GM19395 (cell line): Measurements from ENCODE around the gene HMGB1.
"Not testable (repeated sequence)": the region's sequence is repeated elsewhere in the genome, so short reads cannot be mapped to it uniquely, and the experiment has no call there.

ENCODE experiments used
- ATAC-seq: cut with Tn5 transposase; IDR thresholded peaks from one replicate; pipeline ENCODE4 v1.9.1; 2021; ENCODE audit warnings: mild to moderate bottlenecking, moderate library complexity; ENCODE audit not compliant: unreplicated experiment

Gene HMGB1

DNA sequence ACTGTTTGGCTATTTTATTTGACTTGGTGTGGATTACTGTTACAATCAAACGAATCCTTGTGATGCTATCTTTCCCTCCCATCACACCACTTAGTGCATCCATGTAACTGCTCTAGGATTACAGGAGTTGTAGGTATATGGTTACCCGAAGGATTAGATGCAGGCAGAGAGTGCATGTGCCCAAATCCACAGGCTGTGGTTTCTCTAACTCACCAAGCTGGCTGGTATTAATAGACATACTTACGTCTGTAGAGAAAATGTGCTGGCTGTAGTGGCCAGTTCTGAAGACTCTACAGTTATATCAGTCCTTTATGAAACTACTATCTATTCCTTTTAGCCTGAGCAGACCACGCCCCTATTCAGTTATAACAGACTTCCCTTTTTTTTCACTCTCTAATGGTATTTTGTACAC is 1.1 kb upstream of the HMGB1 start:
- ATAC-seq: no peak

DNA sequence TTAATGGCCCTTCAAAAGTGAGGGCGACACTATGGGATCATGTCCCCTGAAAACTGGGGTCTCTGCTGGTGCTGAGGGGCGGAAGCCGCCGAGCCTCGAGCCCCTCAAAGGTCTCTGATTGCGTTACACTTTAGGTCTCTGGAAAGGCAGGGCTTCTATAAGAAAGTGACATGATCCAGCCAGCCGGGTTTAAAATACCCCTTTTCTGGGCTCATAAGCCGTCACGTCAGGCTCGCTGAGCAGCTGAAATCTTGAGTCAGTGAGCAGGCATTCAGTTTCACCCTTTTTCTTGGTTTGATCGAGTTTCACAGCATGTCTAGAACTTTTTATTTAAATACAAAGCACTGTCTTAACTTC is 600 bp upstream of the HMGB1 start:
- ATAC-seq: no peak

DNA sequence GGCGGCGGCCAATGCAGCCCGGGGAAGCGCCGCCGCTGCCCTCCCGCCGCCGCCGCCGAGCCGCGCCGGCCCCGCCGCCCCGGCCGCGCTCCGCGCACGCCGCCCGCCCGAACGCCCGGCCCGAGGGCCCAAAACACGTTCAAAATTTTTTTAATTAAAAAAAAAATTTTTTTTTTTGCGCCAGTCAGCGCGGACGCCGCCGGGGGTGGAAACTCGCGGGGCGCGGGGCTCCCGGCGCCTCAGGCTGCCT is 468 bp downstream of the HMGB1 start:
- no peak for ATAC-seq

DNA sequence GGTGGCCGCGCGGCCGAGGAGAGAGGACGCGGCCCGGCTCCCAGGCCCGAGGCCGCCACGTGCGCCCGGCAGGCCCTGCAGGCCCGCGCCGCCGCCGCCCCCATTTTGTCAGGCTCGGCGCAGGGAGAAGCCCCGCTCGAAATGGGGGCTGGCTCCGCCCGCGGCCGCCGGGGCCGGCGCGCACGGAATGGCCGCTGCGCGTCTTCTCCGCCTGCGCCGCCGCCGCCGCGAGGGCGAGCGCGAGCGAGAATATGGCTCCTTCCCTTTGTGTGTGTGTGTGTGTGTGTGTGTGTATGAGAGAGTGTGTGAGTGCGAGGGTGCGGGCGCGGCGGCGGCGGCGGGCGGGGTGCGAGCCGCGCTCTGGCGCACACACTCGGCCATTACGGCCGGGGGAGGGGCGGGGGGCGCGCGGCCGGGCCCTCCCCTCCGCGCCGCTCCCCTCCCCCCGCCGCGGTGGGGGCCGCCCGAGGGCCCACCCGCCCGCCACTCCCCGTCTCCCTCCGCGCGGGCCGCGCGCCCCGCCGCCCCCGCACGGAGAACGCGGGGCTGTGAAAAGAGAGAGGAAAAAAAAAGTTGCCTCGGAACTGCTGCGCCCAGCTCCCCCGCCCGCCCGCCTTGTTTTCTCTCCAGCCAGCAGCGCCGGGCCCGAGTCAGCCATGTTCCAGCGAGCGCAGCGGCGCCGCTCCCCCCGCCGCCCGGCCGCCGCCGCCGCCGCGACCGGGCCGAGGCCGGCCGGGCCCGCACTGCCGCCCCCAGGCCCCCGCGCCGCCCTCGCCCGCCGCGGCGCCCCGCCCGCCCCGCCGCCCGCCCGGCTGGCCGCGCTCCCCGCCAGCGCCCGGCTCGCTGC is 1.0 kb downstream of the HMGB1 start:
- ATAC-seq: peak; percentile 30

DNA sequence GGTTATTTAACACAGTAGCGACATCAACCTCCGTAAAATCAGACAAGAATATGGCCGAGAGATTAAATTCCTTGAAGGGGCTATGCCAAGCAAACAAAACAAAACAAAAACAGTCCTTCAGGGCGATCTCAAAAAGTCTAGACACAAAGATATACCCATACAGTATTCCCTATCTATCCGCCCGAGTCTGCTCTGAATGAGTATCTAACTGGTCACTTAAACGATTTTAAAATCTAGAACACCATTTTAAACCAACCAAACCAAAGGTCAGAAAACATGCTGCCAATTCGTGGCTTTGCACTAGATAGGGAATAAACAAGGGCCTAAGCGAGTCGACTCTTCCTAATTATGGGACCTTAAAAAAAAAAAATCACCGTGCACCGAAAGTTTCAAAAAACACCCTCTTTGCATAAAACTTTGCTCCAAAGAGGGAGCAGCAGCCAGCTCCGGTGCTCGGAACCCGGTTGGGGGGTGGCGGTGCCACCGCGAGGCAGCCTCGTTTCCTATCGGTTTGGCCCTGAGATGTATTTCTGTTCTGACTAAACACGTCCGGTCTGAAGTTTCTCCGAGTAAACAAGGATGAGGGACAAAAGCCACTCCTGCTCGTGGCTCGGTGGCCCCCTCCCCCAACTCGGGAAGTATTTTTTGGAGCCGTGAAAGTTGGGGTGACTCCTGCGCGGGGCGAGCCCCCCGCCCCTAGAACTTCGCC is 1.8 kb downstream of the HMGB1 start:
- ATAC-seq: peak; percentile 40

DNA sequence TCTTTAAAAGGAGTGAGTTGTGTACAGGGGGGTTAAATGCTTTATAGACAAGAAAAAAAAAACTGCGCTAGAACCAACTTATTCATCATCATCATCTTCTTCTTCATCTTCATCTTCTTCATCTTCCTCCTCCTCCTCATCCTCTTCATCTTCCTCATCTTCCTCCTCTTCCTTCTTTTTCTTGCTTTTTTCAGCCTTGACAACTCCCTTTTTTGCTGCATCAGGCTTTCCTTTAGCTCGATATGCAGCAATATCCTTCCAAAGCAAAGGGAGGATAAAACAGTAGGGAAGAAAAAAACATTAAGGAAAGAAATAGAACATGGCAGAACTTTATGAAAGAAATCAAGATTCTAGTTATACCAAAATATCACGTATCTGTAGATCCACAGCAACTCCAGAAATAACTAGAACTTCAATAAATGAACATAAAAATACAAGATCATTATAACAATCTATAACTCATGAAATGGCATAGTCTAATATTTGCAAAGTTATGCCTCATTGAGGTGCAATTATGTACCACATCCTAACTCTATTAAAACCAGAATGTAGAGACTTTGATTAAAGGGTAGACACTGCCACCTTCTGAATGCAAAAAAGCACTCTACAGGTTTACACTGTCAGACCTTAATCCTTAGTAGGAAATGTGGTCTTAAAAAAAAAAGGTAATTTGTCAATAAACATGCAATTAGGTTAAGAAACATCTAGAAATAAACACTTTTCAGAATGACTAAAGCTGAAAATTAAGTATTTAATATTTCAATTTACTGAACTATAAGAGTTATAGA is 4.3 kb downstream of the HMGB1 start:
- ATAC-seq: not testable (repeated sequence)

DNA sequence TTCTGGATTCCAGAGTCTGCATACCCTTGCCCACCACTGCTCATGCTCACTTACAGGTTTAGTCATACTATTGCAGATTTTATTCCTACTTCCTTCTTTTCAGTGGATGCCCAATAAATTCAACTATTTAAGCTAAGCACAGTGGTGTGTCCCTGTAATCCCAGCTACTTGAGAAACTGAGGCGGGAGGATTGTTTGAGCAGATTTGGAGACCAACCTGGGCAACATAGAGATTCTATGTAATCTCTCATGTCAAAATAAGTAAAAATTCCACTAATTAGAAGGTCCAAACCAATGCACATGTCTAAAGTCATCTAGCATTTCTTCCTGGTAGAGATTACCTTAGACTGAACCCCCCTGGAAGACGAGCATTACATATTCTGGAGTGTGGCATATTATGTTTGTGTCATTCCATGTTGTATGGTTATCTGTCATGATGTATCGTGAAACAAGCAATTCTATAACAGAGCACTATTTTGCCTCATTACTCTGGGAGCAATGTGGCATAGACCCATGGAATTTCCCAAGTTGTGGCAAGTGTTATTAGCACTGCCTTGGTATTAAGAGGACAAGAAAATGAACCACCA is 8.3 kb downstream of the HMGB1 start:
- ATAC-seq: no peak

DNA sequence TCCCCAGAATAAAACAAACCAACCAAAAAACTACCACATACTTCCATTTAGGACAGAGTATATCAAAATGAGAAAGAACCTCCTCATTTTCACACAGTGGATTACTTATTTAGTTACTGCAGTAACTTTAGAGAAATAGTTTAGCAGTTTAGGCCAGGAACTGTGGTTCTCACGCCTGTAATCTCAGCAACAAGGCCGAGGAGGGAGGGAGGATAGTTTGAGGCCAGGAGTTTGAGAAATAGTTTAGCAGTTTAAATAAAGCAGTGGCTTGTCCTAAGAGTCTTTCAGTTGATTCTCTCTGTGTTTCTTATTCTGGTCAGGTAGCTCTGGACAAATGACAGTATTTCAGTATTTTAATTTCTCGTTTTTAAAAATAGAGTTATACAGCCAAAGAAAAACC is 9.4 kb downstream of the HMGB1 start:
- ATAC-seq: no peak

DNA sequence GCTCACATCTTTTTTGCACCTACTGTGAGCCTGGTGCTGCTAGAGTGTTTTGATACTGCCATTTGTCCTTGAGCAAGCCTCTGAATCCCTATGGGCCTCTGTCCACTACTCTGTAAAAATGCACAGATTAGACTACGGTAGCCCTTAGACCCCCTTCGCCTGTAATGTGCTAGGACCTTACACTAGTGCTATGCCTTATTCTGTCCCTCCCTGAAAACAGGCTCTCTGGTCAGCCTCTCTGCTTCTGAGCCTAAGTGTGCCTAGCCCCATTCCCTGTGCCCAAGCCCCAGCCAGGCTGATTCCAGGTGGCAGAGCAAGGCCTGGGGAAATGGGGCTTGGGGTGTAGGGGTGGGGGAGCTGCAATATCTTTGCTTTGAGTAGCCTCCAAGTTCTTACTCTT is 10.7 kb downstream of the HMGB1 start:
- ATAC-seq: no peak

DNA sequence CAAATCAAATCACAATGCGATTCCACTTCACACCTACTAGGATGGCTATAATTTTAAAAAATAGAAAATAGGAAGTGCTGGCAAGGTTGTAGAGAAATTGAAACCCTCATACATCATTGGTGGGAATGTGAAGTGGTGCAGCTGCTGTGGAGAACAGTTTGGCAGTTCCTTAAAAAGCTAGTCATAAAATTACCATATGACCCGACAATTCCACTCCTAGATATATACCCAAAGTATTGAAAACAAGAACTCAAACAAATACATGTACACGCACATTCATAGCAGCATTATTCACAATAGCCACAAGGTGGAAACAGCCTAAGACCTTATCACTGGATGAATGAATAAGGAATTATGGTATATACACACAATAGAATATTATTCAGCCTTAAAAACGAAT is 12.0 kb downstream of the HMGB1 start:
- ATAC-seq: no peak

DNA sequence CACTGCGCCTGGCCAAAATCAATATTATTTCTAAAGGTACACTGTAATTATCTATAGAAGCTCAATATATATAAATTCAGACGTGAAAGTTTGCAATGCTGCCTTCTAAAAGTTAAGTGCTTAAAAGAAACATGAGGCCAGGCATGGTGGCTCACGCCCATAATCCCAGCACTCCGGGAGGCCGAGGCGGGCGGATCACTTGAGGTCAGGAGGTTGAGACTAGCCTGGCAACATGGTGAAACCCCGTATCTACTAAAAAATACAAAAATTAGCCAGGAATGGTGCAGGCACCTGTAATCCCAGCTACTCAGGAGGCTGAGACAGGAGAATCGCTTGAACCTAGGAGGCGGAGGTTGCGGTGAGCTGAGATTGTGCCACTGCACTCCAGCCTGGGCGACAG is 14.3 kb downstream of the HMGB1 start:
- ATAC-seq: not testable (repeated sequence)

DNA sequence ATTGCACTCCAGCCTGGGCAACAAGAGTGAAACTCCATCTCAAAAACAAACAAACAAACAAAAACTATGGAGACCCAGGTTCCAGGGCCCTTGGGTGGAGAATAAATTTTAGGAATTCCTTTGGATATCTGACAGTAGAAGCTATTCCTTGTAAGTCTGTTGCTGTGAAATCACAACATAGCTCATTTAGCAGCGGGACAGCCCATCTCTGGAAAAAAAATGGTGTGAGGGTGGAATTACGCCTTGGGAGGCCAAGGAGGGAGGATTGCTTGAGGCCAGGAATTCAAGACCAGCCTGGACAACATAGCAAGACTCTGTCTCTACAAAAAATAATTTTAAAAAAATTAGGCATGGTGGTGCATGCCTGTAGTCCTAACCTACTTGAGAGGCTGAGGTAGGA is 15.7 kb downstream of the HMGB1 start:
- no peak for ATAC-seq

DNA sequence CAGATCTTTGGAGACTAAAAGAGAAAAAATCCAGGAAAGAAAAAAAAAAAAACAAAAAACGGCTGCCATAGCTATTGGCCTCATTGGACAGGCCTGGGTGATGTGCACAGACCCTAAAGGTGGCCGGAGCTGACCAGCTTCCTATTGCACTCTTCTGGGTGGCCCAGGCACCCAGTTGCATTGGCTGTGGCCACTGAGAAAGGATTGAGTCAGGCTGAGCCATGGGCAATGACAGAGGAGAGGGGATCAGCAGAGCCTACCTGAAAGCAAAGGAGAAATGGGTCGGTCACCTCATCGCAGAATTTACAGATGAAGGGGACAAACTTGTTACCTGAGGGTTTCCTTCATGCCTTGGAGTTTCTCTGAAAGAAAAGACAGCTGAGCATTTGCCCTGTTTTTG is 17.3 kb downstream of the HMGB1 start:
- no peak for ATAC-seq

DNA sequence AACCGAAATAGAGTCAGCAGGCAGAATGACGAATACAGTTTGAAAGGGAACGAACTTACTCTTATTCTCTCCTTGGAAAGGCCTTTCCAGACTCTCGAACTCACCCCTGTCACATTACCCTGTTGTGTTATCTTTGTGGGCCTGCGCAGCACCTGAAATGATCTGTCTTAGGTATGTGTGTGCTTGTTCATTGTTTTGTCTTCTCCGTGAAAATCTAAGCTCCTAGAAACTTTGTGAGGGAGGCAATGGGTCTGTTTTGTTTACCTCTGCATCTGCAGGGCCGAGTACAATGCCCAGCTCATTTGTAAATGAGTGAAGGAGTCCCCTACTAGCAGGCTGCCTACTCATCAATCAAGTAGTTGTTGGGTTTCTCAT is 19.6 kb downstream of the HMGB1 start:
- peak; percentile 5 for ATAC-seq

DNA sequence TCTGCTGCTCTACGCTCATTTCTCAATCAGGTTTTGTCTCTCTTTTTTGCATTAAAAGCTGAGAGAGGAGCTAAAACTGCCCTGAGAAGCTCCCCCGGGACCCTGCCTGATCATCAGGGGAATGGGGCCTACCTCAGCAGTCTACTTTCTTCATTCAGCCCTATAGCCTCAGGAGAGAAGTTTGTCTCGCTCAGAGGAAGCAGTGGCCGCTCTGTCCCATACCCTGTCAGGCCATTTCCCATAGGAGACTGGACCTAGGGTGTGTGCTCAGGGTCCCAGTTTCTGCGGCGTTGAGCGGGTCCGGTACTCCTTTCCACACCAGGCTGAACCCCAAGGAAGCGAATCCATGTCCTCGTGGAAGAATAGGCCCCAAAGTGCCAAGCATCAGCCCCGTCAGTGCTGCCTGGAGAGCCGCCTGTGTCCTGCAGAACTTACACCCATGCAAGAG is 21.8 kb downstream of the HMGB1 start:
- peak; percentile 43 for ATAC-seq

DNA sequence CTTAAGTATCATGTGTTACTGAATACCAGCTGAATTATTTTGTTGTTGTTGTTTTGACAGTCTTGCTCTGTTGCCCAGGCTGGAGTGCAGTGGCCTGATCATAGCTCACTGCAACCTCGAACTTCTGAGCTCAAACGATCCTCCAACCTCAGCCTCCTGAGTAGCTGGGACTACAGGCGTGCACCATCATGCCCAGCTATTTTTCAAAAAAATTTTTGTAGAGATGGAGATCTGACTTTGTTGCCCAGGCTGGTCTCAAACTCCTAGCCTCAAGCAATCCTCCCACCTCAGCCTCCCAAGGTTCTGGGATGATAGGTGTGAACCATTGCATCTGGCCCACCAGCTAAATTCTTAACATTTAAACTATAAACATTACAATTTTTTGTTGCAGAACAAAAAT is 22.2 kb downstream of the HMGB1 start:
- ATAC-seq: not testable (repeated sequence)

DNA sequence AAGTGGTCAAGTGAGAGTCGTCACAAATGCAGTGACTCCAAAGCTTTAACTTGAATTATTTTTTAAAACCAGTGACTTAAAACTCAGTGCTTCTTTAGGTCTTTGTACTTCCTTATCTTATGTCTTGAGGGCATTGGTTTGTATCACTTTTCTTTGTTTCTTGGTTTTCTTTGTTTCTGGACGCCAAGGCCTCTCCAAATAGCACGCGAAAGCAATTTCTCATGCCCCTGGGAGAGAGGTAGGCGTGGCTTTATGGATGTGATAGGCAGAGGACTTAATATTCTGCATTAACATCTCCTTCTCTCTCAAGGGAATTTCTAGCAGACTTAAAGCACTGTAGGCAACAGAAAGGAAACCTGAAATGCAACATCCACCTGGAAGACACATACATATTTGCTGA is 22.8 kb downstream of the HMGB1 start:
- ATAC-seq: no peak

DNA sequence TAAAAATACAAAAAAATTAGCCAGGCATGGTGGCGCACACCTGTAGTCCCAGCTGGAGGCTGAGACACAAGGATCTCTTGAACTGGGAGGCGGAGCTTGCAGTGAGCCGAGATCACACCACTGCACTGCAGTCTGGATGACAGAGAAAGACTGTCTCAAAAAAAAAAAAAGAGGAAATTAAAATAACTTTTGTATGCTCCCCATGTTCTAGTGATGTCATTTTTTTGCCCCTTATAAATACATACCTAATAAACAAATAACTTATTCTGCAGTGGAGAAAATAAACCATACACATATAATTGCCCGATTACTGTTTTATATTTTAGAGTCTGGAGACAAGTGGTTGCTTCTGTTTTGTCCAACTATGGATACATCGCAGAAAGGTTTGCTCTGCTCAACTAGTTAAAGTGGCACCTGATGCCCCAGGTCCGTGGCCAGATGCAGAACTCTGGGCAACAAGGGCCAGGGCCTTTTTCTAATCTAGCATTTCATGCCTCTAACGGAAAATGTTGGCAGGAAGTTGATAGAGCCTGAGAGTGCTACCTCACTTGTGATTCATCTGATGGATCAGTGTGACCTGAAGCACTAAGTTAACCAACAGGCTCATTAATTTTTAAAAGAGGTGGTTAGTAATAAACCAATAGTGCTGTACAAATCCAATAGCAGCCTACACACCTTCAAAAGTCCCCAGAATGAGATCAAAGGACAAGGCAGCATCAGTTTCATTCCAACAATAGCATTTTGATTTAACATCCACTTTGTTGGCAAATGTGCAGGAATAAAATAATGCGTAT is 24.6 kb downstream of the HMGB1 start:
- no peak for ATAC-seq

DNA sequence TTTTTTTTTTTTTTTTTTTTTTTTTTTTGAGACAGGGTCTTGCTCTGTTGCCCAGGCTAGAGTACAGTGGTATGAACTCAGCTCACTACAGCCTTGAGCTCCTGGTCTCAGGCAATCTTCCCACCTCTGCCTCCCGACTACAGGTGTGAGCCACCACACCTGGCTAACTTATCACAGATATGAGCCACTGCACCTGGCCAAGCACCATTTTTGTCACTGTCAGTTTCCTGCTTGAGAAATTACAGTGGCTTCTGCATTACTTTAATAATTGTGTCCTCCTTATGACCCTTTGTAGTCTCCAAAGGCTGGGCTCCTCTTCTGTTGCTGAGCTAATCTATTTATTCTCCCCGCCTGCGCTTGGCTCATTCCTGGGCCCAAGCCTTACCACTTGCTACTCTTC is 27.4 kb downstream of the HMGB1 start:
- no peak for ATAC-seq

DNA sequence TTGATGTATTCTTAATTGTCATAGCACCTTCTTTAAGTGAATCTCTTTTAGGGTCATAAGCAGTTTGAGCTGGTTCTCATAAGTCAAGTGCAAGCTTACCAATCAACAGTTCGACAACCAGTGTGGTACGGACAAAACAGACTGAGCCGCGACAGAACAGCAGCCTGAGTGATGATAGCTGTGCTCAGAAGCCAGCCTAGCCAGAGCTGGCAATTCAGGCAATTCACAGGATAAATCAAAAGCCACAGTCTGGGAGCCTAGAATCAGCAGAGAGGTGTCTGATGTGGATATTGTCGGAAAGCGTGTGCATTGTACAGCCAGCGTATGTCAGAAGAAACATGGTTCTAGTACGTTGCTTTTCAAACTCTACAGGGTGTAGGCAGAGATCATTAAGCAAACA is 28.6 kb downstream of the HMGB1 start:
- no peak for ATAC-seq

DNA sequence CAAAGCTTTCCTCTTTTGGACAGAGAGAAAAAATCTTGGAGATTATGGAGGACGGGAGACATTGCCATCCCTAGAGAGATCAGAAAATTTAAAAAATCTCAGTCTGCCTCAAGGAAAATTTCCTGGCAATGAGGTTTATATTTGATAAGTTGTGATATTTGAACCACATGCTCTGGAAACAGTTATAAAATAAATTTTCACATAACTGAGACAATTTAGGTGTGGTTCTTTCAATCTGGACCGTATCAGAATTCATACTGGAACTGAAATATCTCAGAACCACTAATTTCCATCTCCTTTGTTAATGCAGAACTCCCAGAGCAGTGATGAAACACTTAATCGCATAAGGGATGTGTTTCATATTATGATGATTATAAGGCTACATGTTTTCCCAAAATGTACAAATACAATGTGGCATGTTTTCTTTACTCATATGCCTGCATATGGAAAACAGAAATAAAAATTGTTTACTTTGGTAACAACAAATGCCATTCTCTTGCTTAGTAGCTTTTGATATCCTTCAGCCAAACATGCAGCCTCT is 29.8 kb downstream of the HMGB1 start:
- ATAC-seq: no peak
